Stimulated activated CD4-positive, alpha-beta T cell treated with anti-CD3 and anti-CD28 coated beads, Interleukin-12 subunit alpha, Interleukin-12 subunit beta, amount 100 ng/mL, for 24 hours (primary cell): Measurements from ENCODE around the gene RAPSN.

Experiments
- DNase-seq, 2 experiments: peaks; one replicate each; pipeline ENCODE4 v3.0.0-alpha.2; 2020; ENCODE audit warnings: low read depth in 2 of 2

Gene RAPSN

GRCh38 chr11:47390422-47390760 is 58.5 kb downstream of the RAPSN start:
- no peak for DNase-seq

GRCh38 chr11:47389577-47390421 is 59.1 kb downstream of the RAPSN start:
- DNase-seq: no peak

GRCh38 chr11:47388697-47389576 is 60.0 kb downstream of the RAPSN start:
- no peak for DNase-seq

GRCh38 chr11:47387944-47388696 is 60.8 kb downstream of the RAPSN start:
- DNase-seq: no peak
